ENCODE measurements around the gene DUSP8. TPM values are rescaled to one million over a fixed set of nuclear protein-coding genes. Genes with fewer than 3 reads are reported as not detected.

Gene DUSP8
- total and polyA plus RNA-seq, 7 donors: 0.66 to 12.7 (median 4.4) TPM

GRCh38 chr11:1526785-1527184, 45.3 kb downstream of the DUSP8 start:
- TF ChIP-seq POLR2A (IDR thresholded peaks at IDR 0.05): no peak
- TF ChIP-seq EP300 (IDR thresholded peaks at IDR 0.05): no peak
- no peak for TF ChIP-seq POLR2AphosphoS5 (IDR thresholded peaks at IDR 0.05)
- no peak for TF ChIP-seq CTCF (IDR thresholded peaks at IDR 0.05)
- H3K4me1 ChIP-seq: peaks cover 0 to 27% (median 20%) of the 10 kb centered on the region in 4 donors
- WGBS, 2 donors: 93 to 94% methylated on average over 15 of the region's 15 CpGs
- no peaks in the 10 kb centered on the region for H3K9me3 ChIP-seq
- H3K27me3 ChIP-seq: no peaks in the 10 kb centered on the region
- DNase-seq: no peak
- no peak overlapping the region for H3K4me3 ChIP-seq
- H3K27ac ChIP-seq: no peak overlapping the region
- H3K36me3 ChIP-seq: no peaks in the 10 kb centered on the region
- intact Hi-C loops (cut with DNase I): no loop called here

- intact Hi-C loops (cut with DNase I): no loop called here
- 50 to 72% methylated on average over 4 of the region's 4 CpGs for WGBS, 2 donors
- Histone ChIP-seq H3K4me1 (peaks cover 0 to 26% (median 12%) of the 10 kb centered on the region in 4 donors), H3K4me3 (no peak overlapping the region), H3K36me3 (no peaks in the 10 kb centered on the region), H3K9me3 (no peaks in the 10 kb centered on the region), H3K27me3 (no peaks in the 10 kb centered on the region), H3K27ac (no peak overlapping the region)
- TF ChIP-seq POLR2AphosphoS5 (IDR thresholded peaks at IDR 0.05): no peak
- no peak for DNase-seq
These were observed 48.3 kb downstream of the DUSP8 start for GRCh38 chr11:1523779-1524178.

GRCh38 chr11:1523077-1523476, 49.0 kb downstream of the DUSP8 start:
- Histone ChIP-seq H3K4me1 (peaks cover 0 to 22% (median 11%) of the 10 kb centered on the region in 4 donors), H3K27ac (no peak overlapping the region), H3K9me3 (no peaks in the 10 kb centered on the region), H3K36me3 (no peaks in the 10 kb centered on the region), H3K4me3 (no peak overlapping the region), H3K27me3 (no peaks in the 10 kb centered on the region)
- no peak for TF ChIP-seq POLR2A (IDR thresholded peaks at IDR 0.05)
- no peak for TF ChIP-seq CTCF (IDR thresholded peaks at IDR 0.05)
- TF ChIP-seq EP300 (IDR thresholded peaks at IDR 0.05): no peak
- TF ChIP-seq POLR2AphosphoS5 (IDR thresholded peaks at IDR 0.05): no peak
- WGBS, 2 donors: 93 to 94% methylated on average over 6 of the region's 6 CpGs
- no peak for DNase-seq
- intact Hi-C loops (cut with DNase I): no loop called here

- WGBS, 2 donors: 82 to 93% methylated on average over 8 of the region's 8 CpGs
- Histone ChIP-seq H3K27me3 (no peaks in the 10 kb centered on the region), H3K4me3 (no peak overlapping the region), H3K9me3 (no peaks in the 10 kb centered on the region), H3K36me3 (no peaks in the 10 kb centered on the region), H3K27ac (no peak overlapping the region), H3K4me1 (peaks cover 0 to 26% (median 16%) of the 10 kb centered on the region in 4 donors)
- DNase-seq: no peak
- TF ChIP-seq POLR2AphosphoS5 (IDR thresholded peaks at IDR 0.05) (no peak), POLR2A (IDR thresholded peaks at IDR 0.05) (no peak), EP300 (IDR thresholded peaks at IDR 0.05) (no peak), CTCF (IDR thresholded peaks at IDR 0.05) (no peak)
- intact Hi-C loops (cut with DNase I): no loop called here
These were observed 50.0 kb downstream of the DUSP8 start for GRCh38 chr11:1522081-1522424.

- WGBS, 2 donors: 76 to 91% methylated on average over 21 of the region's 21 CpGs
- Histone ChIP-seq H3K27me3 (no peaks in the 10 kb centered on the region), H3K9me3 (no peaks in the 10 kb centered on the region), H3K27ac (no peak overlapping the region), H3K4me1 (peaks cover 0 to 31% (median 21%) of the 10 kb centered on the region in 4 donors), H3K36me3 (no peaks in the 10 kb centered on the region), H3K4me3 (no peak overlapping the region)
- no peak for DNase-seq
- intact Hi-C loops (cut with DNase I): no loop called here
- TF ChIP-seq POLR2A (IDR thresholded peaks at IDR 0.05) (no peak), EP300 (IDR thresholded peaks at IDR 0.05) (no peak), POLR2AphosphoS5 (IDR thresholded peaks at IDR 0.05) (no peak), CTCF (IDR thresholded peaks at IDR 0.05) (no peak)
These were observed 50.5 kb downstream of the DUSP8 start for GRCh38 chr11:1521382-1522080.

All from sigmoid colon (tissue), 7 donors.